MM.1S (cell line): ENCODE data around the gene FRAT1.

Experiments used
- DNase-seq: peaks from one replicate; pipeline ENCODE4 v3.0.0-alpha.2; 2015
- H2AFZ ChIP-seq: fragments of 300-600 bp; sonication (generic); 2 replicates; pipeline ENCODE4 v1.6.0; 2016; ENCODE audit warnings: antibody characterized with exemption, low read length
- H3F3A ChIP-seq: fragments of 300-600 bp; sonication (generic); 2 replicates; pipeline ENCODE4 v1.6.1; 2016; ENCODE audit warnings: mild to moderate bottlenecking, antibody characterized with exemption, low read length, moderate library complexity, mixed read lengths; ENCODE audit not compliant: insufficient read depth
- H3K27ac ChIP-seq: fragments of 300-600 bp; sonication (generic); 2 replicates; pipeline ENCODE4 v1.5.1; 2016; ENCODE audit warnings: mild to moderate bottlenecking, low read length
- H3K27me3 ChIP-seq: fragments of 300-600 bp; sonication (generic); replicated peaks from 2 replicates; pipeline ENCODE4 v1.6.0; 2016; ENCODE audit warnings: low read length; ENCODE audit not compliant: insufficient read depth
- H3K36me3 ChIP-seq: fragments of 300-600 bp; sonication (generic); replicated peaks from 2 replicates; pipeline ENCODE4 v1.6.1; 2016; ENCODE audit warnings: mild to moderate bottlenecking, low read length, mixed read lengths; ENCODE audit not compliant: insufficient read depth
- H3K4me1 ChIP-seq: fragments of 300-600 bp; sonication (generic); 2 replicates; pipeline ENCODE4 v1.6.1; 2016; ENCODE audit warnings: low read length, mixed read lengths
- H3K4me2 ChIP-seq: fragments of 300-600 bp; sonication (generic); 2 replicates; pipeline ENCODE4 v1.6.0; 2016; ENCODE audit warnings: low read depth, low read length
- H3K4me3 ChIP-seq: fragments of 300-600 bp; sonication (generic); 2 replicates; pipeline ENCODE4 v1.5.1; 2016; ENCODE audit warnings: low read length, mixed read lengths
- H3K79me2 ChIP-seq: fragments of 300-600 bp; sonication (generic); 2 replicates; pipeline ENCODE4 v1.6.1; 2016; ENCODE audit warnings: mixed run types, low read length, mixed read lengths
- H3K9ac ChIP-seq: fragments of 300-600 bp; sonication (generic); 2 replicates; pipeline ENCODE4 v1.6.1; 2016; ENCODE audit warnings: low read length, mixed read lengths
- H3K9me2 ChIP-seq: fragments of 300-600 bp; sonication (generic); replicated peaks from 2 replicates; pipeline ENCODE4 v1.6.1; 2016; ENCODE audit warnings: mild to moderate bottlenecking, low read length, mixed read lengths; ENCODE audit not compliant: insufficient read depth
- H3K9me3 ChIP-seq: fragments of 300-600 bp; sonication (generic); replicated peaks from 2 replicates; pipeline ENCODE4 v1.6.1; 2016; ENCODE audit warnings: mild to moderate bottlenecking, low read length, mixed read lengths; ENCODE audit not compliant: insufficient read depth
- H4K20me1 ChIP-seq: fragments of 300-600 bp; sonication (generic); 2 replicates; pipeline ENCODE4 v1.6.1; 2016; ENCODE audit warnings: mild to moderate bottlenecking, low read length, moderate library complexity, mixed read lengths; ENCODE audit not compliant: insufficient read depth
- CTCF ChIP-seq: fragments of 300-600 bp; sonication (generic); IDR thresholded peaks from 2 replicates; pipeline ENCODE4 v1.5.1; 2016; ENCODE audit warnings: antibody characterized with exemption, low read length, mixed read lengths
- EZH2 ChIP-seq: fragments of 300-600 bp; sonication (generic); optimal IDR thresholded peaks from 2 replicates; pipeline ENCODE3; 2017; ENCODE audit warnings: low read depth, mild to moderate bottlenecking, antibody characterized with exemption, low read length, mixed read lengths
- EZH2phosphoT487 ChIP-seq: fragments of 300-600 bp; sonication (generic); IDR thresholded peaks from 2 replicates; pipeline ENCODE4 v1.6.1; 2018; ENCODE audit warnings: antibody characterized with exemption, low read length

FRAT1 gene

GRCh38 chr10:97333351-97333600 lies 14.2 kb downstream of the FRAT1 start:
- peaks cover 10% of the 10 kb centered on the region for H3K79me2 ChIP-seq
- TF ChIP-seq CTCF = no peak
- no peak for TF ChIP-seq EZH2phosphoT487
- no peak for TF ChIP-seq EZH2
- no peaks in the 10 kb centered on the region for H3K36me3 ChIP-seq
- H3F3A ChIP-seq = 0 out of 2 replicates have a peak, but pooled peaks cover 5% of the 10 kb centered on the region
- H3K4me1 ChIP-seq = peaks cover 16% of the 10 kb centered on the region; the same call in 1 of the 2 replicates
- H3K27me3 ChIP-seq = peaks cover 29% of the 10 kb centered on the region
- H3K9me3 ChIP-seq = no peaks in the 10 kb centered on the region
- H3K27ac ChIP-seq = no peak overlapping the region
- peak overlapping the region; percentile 64 for H3K4me3 ChIP-seq
- no peaks in the 10 kb centered on the region for H3K9me2 ChIP-seq
- 0 out of 2 replicates have a peak overlapping the region, but pooled peaks have one; percentile 69 for H2AFZ ChIP-seq
- no peak for DNase-seq
- peak overlapping the region; percentile 89 for H3K4me2 ChIP-seq
- no peaks in the 10 kb centered on the region for H4K20me1 ChIP-seq
- H3K9ac ChIP-seq = peak overlapping the region; percentile 53; the same call in 1 of the 2 replicates

- Histone ChIP-seq H3K36me3 (no peaks in the 10 kb centered on the region), H4K20me1 (no peaks in the 10 kb centered on the region), H3K9ac (peak overlapping the region; percentile 90; the same call in 1 of the 2 replicates), H3K4me1 (peaks cover 12% of the 10 kb centered on the region; the same call in 1 of the 2 replicates), H3K4me2 (peak overlapping the region; percentile 89), H3K9me3 (no peaks in the 10 kb centered on the region), H3F3A (0 out of 2 replicates have a peak, but pooled peaks cover 2% of the 10 kb centered on the region), H3K9me2 (no peaks in the 10 kb centered on the region), H3K27me3 (peaks cover 29% of the 10 kb centered on the region), H2AFZ (peak overlapping the region; percentile 69; the same call in 1 of the 2 replicates), H3K4me3 (peak overlapping the region; percentile 83), H3K79me2 (peaks cover 10% of the 10 kb centered on the region), H3K27ac (no peak overlapping the region)
- no peak for DNase-seq
- no peak for TF ChIP-seq CTCF
- no peak for TF ChIP-seq EZH2phosphoT487
- no peak for TF ChIP-seq EZH2
Measured at GRCh38 chr10:97333601-97334369, 14.7 kb downstream of the FRAT1 start.

- DNase-seq = peak; percentile 86
- TF ChIP-seq CTCF = no peak
- no peaks in the 10 kb centered on the region for H4K20me1 ChIP-seq
- peak within 1 kb of the TSS; percentile 89 for H3K4me2 ChIP-seq
- peaks cover 10% of the 10 kb centered on the region for H3K79me2 ChIP-seq
- H3K27ac ChIP-seq = peak within 1 kb of the TSS; percentile 62
- peaks cover 7% of the 10 kb centered on the region; the same call in 1 of the 2 replicates for H3K4me1 ChIP-seq
- H3K36me3 ChIP-seq = no peaks in the 10 kb centered on the region
- no peaks in the 10 kb centered on the region for H3F3A ChIP-seq
- H3K4me3 ChIP-seq = peak within 1 kb of the TSS; percentile 83
- H3K27me3 ChIP-seq = peaks cover 29% of the 10 kb centered on the region
- no peaks in the 10 kb centered on the region for H3K9me2 ChIP-seq
- H3K9me3 ChIP-seq = no peaks in the 10 kb centered on the region
- H3K9ac ChIP-seq = peak within 1 kb of the TSS; percentile 90
- H2AFZ ChIP-seq = peak within 1 kb of the TSS; percentile 69
Measured at GRCh38 chr10:97334370-97335175, 15.5 kb downstream of the FRAT1 start, which contains the start of gene FRAT2. Gene FRAT2, minus strand, starts transcription at chr10:97334729. Its CDS starts 157 bp downstream, at chr10:97334572.
